ENCODE measurements around the gene MS4A10. TPM values are rescaled to one million over a fixed set of nuclear protein-coding genes. Genes with fewer than 3 reads are reported as not detected.

MS4A10 gene
- total RNA-seq, 1 donor from 2014 or later: not detected

DNA sequence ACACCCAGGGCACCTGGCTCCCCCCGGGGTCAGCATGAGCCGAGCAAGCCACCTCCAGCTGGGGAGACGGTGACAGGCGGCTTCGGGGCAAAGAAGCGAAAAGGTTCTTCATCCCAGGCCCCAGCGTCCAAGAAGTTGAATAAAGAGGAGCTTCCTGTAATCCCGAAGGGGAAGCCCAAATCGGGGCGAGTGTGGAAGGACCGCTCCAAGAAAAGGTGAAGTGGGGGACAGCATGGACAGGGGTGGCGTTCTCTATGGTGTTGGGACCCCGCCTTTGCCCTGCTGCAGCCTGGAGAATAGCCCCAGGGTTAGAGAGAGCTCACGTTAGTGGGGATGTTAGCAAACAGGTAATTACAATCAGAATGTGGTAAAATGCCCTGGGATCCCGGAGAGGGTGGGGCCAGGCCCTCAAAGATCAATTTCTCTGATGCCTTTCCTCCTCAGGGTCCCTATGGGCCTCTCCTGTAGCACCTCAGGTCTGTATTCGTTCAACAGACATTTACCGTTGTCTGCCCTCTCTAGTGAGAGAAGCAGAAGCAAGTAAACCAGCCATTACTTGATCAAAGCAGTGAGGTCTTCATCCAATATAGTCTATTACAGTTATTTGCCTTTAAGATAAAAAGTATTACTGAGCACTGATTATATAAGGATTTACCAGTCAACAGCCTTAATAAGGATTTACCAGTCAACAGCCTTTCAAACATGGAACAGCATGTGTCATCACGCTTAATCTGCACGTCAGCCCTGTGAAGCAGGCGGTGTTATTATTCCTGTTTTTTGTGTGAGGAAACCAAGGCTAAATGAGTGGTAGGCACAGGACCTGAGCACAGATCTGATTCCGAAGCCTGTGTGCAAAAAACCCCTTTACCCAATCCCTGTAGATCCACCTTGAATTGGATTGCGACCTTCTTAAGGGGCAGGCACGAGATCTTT is 57.8 kb downstream of the MS4A10 start:
- TF ChIP-seq, protein P1, sequence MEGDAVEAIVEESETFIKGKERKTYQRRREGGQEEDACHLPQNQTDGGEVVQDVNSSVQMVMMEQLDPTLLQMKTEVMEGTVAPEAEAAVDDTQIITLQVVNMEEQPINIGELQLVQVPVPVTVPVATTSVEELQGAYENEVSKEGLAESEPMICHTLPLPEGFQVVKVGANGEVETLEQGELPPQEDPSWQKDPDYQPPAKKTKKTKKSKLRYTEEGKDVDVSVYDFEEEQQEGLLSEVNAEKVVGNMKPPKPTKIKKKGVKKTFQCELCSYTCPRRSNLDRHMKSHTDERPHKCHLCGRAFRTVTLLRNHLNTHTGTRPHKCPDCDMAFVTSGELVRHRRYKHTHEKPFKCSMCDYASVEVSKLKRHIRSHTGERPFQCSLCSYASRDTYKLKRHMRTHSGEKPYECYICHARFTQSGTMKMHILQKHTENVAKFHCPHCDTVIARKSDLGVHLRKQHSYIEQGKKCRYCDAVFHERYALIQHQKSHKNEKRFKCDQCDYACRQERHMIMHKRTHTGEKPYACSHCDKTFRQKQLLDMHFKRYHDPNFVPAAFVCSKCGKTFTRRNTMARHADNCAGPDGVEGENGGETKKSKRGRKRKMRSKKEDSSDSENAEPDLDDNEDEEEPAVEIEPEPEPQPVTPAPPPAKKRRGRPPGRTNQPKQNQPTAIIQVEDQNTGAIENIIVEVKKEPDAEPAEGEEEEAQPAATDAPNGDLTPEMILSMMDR (conservative IDR thresholded peaks at IDR 0.05; ENCODE audit: low read depth, low read length): no peak
- H3K4me3 ChIP-seq (ENCODE audit: low read depth, low read length): peak overlapping the region; percentile 99
- DNase-seq (ENCODE audit: low read depth): no peak

DNA sequence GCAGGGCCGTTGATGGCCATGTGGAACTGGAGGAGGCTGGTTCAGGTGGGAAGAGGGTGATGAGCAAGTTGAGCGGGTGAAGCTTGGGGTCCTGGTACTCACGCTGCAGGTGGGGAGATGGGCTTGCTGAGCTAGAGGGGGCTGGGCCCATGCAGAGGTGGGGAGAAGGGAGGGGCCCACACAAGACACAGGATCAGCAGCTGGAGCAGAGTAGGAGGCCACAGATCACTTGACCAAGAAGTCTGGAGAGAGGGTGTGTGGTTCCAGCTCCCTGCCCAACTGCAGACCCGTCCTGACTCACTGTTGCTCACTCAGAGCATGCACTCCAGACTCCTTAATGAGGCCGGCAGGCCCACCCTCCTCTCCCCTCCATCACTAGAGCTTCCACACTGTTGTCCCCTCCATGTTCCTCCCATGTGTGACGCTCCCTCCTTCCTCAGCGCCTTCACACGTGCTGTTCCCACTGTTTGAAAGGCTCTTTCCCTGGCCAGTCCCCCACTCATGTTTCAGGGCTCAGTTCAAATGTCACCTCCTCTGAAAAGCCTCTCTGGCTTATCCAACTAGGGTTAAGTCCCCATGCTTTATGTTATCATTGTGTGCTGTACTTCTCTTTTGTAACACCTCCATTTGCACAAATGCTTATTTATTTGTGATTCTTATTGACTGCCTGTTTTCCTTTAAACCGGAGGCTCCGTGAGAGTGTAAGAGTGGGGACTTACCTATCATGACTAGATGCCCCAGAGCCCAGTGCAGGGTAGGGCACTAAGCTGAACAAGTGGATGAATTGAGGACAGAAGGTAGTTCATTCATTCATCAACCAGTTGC is 59.1 kb downstream of the MS4A10 start:
- no peak for DNase-seq (ENCODE audit: low read depth)
- H3K4me3 ChIP-seq (ENCODE audit: low read depth, low read length): peak overlapping the region; percentile 99
- TF ChIP-seq, protein P1 (conservative IDR thresholded peaks at IDR 0.05; ENCODE audit: low read depth, low read length): no peak

DNA sequence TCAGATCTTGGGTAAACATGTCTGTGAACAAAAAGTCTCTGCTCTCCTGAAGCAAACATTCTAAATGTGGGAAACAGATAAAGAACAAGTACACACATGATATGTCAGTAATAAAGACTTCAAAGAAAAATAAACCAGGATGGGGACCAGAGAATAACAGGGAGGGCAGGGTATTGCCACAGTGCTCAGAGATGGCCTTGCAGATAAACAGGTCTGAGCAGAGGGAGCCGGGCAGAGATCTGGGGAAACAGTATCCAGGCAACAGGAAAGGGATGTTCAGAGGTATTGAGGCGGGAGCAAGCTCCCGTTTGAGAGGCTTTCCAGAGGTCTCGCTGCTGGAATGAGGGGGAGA is 59.7 kb downstream of the MS4A10 start:
- TF ChIP-seq, protein P1 (conservative IDR thresholded peaks at IDR 0.05; ENCODE audit: low read depth, low read length): no peak
- no peak for DNase-seq (ENCODE audit: low read depth)
- peak overlapping the region; percentile 99 for H3K4me3 ChIP-seq (ENCODE audit: low read depth, low read length)

DNA sequence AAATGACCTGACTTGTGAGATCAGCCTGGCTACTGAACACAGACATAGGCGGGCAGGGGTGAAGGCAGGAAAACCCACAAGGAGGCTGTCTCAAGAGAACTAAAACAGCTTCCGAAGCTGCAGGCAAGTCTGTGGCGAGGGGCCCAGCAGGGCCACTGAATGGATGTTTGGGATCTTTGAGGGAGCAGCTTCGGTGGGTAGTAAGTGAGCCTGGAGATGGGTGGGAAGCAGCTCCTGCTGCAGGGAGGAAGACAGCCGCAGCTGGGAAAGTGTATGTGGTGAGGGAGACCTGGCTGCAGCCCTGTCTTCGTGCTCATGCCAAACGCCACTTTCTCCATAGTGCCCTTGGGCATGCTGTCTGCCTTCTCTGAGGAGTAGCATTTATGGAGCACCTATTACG is 60.2 kb downstream of the MS4A10 start:
- H3K4me3 ChIP-seq (ENCODE audit: low read depth, low read length): no peak overlapping the region
- TF ChIP-seq, protein P1 (conservative IDR thresholded peaks at IDR 0.05; ENCODE audit: low read depth, low read length): no peak
- no peak for DNase-seq (ENCODE audit: low read depth)

DNA sequence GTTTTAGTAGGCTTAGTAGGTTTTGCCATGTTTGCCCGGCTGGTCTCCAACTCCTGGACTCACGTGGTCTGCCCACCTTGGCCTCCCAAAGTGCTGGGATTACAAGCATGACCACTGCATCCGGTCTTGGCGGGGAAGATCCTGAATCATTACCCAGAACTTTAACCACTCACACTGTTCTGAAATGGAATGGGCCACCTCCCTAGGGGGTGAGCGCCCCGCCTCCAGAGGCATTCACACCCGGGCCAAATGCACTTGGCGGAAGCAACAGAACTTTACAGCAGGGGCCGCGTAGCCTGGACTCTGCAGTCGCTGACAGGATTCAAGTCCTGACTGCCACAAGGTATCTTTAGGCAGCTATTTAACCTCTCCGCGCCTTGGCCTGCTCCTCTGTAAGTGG is 62.1 kb downstream of the MS4A10 start:
- no peak overlapping the region for H3K4me3 ChIP-seq (ENCODE audit: low read depth, low read length)
- TF ChIP-seq, protein P1 (conservative IDR thresholded peaks at IDR 0.05; ENCODE audit: low read depth, low read length): no peak
- no peak for DNase-seq (ENCODE audit: low read depth)

DNA sequence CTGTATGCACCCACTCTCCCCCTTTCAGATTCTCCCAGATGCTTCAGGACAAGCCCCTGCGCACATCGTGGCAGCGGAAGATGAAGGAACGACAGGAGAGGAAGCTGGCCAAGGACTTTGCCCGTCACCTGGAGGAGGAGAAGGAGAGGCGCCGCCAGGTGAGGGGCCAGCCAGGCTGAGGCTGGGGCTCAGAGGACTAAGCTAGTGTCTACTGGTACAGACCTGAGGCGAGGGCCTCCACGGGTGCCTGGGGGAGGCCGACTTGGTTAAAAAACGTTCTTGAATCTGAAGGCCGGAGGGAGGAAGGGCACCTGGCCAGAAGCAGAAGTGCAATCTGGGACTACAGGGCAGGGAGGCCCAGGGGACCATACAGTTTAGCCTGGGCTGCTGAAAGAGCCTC is 62.8 kb downstream of the MS4A10 start:
- H3K4me3 ChIP-seq (ENCODE audit: low read depth, low read length): no peak overlapping the region
- DNase-seq (ENCODE audit: low read depth): no peak
- TF ChIP-seq, protein P1 (conservative IDR thresholded peaks at IDR 0.05; ENCODE audit: low read depth, low read length): no peak

Data from epithelial cell of proximal tubule (primary cell).